H1 (cell line): ENCODE data around the gene SMIM17. TPM values are rescaled to one million over a fixed set of nuclear protein-coding genes. Genes with fewer than 3 reads are reported as not detected.

Source experiments
- CTCF ChIA-PET: fragments of 300-600 bp; sonication (Branson Sonifier 250); formaldehyde crosslinking; loops from one replicate; lab custom pipeline; 2021; ENCODE audit not compliant: partially characterized antibody; lab: Charles Lee
- POLR2A ChIA-PET: fragments of 300-600 bp; sonication (Branson Sonifier 250); formaldehyde crosslinking; loops from one replicate; lab custom pipeline; 2021; ENCODE audit warnings: inconsistent platforms; ENCODE audit not compliant: partially characterized antibody; lab: Charles Lee
- DNase-seq, 2 experiments: peaks; one replicate each; pipeline versions ENCODE4 v3.0.0 to v3.0.0-alpha.2; 2010 to 2022; ENCODE audit warnings: low spot score in 2 of 2, low read depth in 1 of 2, mixed read lengths in 1 of 2
- FAIRE-seq: peaks from 2 replicates; lab custom pipeline; 2011; peaks lifted over from hg19 to GRCh38; lab: Jason Lieb, UNC
- H2AFZ ChIP-seq: 2 replicates; pipeline ENCODE4 v1.8.1; 2012; ENCODE audit warnings: low read length, inconsistent platforms
- H2AK5ac ChIP-seq: 2 replicates; pipeline ENCODE4 v1.6.1; 2013; ENCODE audit warnings: low read depth, low read length
- H2BK120ac ChIP-seq: replicated peaks from 2 replicates; pipeline ENCODE3; 2013; ENCODE audit warnings: low read depth, low read length, inconsistent platforms
- H2BK12ac ChIP-seq: 2 replicates; pipeline ENCODE4 v1.6.1; 2013; ENCODE audit warnings: low read depth, low read length
- H2BK15ac ChIP-seq: 2 replicates; pipeline ENCODE4 v1.6.1; 2013; ENCODE audit warnings: low read length
- H2BK20ac ChIP-seq: 2 replicates; pipeline ENCODE4 v1.6.1; 2013; ENCODE audit warnings: low read length
- H2BK5ac ChIP-seq: 2 replicates; pipeline ENCODE4 v1.6.1; 2013; ENCODE audit warnings: low read depth, low read length
- H3K14ac ChIP-seq: 2 replicates; pipeline ENCODE4 v1.6.1; 2013; ENCODE audit warnings: inconsistent platforms; ENCODE audit not compliant: insufficient read length
- H3K18ac ChIP-seq: 2 replicates; pipeline ENCODE4 v1.6.1; 2013; ENCODE audit warnings: low read length; ENCODE audit errors: extremely low read depth
- H3K23ac ChIP-seq: 2 replicates; pipeline ENCODE4 v1.6.1; 2013; ENCODE audit warnings: inconsistent platforms; ENCODE audit not compliant: insufficient read length
- H3K23me2 ChIP-seq: 2 replicates; pipeline ENCODE4 v1.6.1; 2013; ENCODE audit warnings: low read depth, low read length
- H3K27ac ChIP-seq: 2 replicates; pipeline ENCODE4 v1.6.1; 2011; ENCODE audit warnings: low read depth, low read length, inconsistent platforms
- H3K27me3 ChIP-seq, 4 experiments: replicated peaks in 1 of 4; 1 replicate in 1 of 4; 2 replicates in 3 of 4; pipeline versions ENCODE4 v1.6.1 to v1.8.1; 2011 to 2013; ENCODE audit warnings: low read length in 3 of 4, mild to moderate bottlenecking in 3 of 4, inconsistent platforms in 2 of 4, mixed read lengths in 2 of 4, moderate library complexity in 1 of 4; ENCODE audit not compliant: control insufficient read depth in 3 of 4, insufficient read depth in 3 of 4; ENCODE audit errors: extremely low read depth in 1 of 4
- H3K36me3 ChIP-seq, 4 experiments: 2 replicates each; pipeline versions ENCODE4 v1.6.1 to v1.8.1; 2011 to 2013; ENCODE audit warnings: mild to moderate bottlenecking in 4 of 4, low read length in 3 of 4, moderate library complexity in 2 of 4, control low read depth in 1 of 4, inconsistent platforms in 1 of 4; ENCODE audit not compliant: insufficient read depth in 4 of 4, control insufficient read depth in 2 of 4
- H3K4ac ChIP-seq: replicated peaks from 2 replicates; pipeline ENCODE3; 2013; ENCODE audit warnings: low read length, low read depth, mixed read lengths, inconsistent platforms; ENCODE audit not compliant: insufficient read length
- H3K4me1 ChIP-seq, 4 experiments: replicated peaks in 1 of 4; 1 replicate in 1 of 4; 2 replicates in 3 of 4; pipeline versions ENCODE4 v1.6.1 to v1.8.1; 2011 to 2013; ENCODE audit warnings: low read length in 3 of 4, inconsistent platforms in 2 of 4, mixed read lengths in 1 of 4; ENCODE audit not compliant: insufficient read depth in 4 of 4, control insufficient read depth in 3 of 4
- H3K4me2 ChIP-seq, 2 experiments: 2 replicates each; pipeline versions ENCODE4 v1.6.1 to v1.8.1; 2011 to 2013; ENCODE audit warnings: low read depth in 2 of 2, low read length in 2 of 2, control low read depth in 1 of 2, inconsistent platforms in 1 of 2, mild to moderate bottlenecking in 1 of 2; ENCODE audit not compliant: insufficient read depth in 1 of 2
- H3K4me3 ChIP-seq, 4 experiments: fragments of 200-600, 300-600 bp in 1 of 4; sonication (generic), shearing (Covaris generic), sonication (Bioruptor Twin) in 1 of 4; 2 replicates each; pipeline versions ENCODE4 v1.5.1 to v1.8.1; 2011 to 2016; ENCODE audit warnings: low read length in 4 of 4, low read depth in 3 of 4, control low read depth in 2 of 4, inconsistent platforms in 2 of 4, mild to moderate bottlenecking in 2 of 4, mixed read lengths in 1 of 4, moderate library complexity in 1 of 4; ENCODE audit not compliant: insufficient read depth in 2 of 4; ENCODE audit errors: extremely low read depth in 1 of 4
- H3K56ac ChIP-seq: replicated peaks from 2 replicates; pipeline ENCODE3; 2013; ENCODE audit warnings: low read depth, mild to moderate bottlenecking, mixed read lengths, low read length, inconsistent platforms; ENCODE audit not compliant: insufficient read length
- H3K79me1 ChIP-seq: 2 replicates; pipeline ENCODE4 v1.6.1; 2013; ENCODE audit warnings: low read depth, low read length, control low read depth
- H3K79me2 ChIP-seq, 2 experiments: 2 replicates each; pipeline versions ENCODE4 v1.6.1 to v1.8.1; 2012 to 2013; ENCODE audit warnings: low read length in 2 of 2, mild to moderate bottlenecking in 2 of 2, inconsistent platforms in 1 of 2; ENCODE audit not compliant: insufficient read depth in 2 of 2, control insufficient read depth in 1 of 2
- H3K9ac ChIP-seq, 4 experiments: replicated peaks in 1 of 4; 1 replicate in 1 of 4; 2 replicates in 3 of 4; pipeline versions ENCODE4 v1.6.1 to v1.8.1; 2011 to 2013; ENCODE audit warnings: low read depth in 3 of 4, low read length in 3 of 4, control low read depth in 2 of 4, mild to moderate bottlenecking in 2 of 4, moderate library complexity in 2 of 4, inconsistent platforms in 1 of 4; ENCODE audit errors: extremely low read depth in 1 of 4
- H3K9me3 ChIP-seq, 2 experiments: 2 replicates each; pipeline versions ENCODE4 v1.6.1 to v1.8.1; 2012 to 2013; ENCODE audit warnings: mild to moderate bottlenecking in 2 of 2, moderate library complexity in 2 of 2, control low read depth in 1 of 2, inconsistent platforms in 1 of 2, low read depth in 1 of 2, low read length in 1 of 2, mixed read lengths in 1 of 2; ENCODE audit not compliant: insufficient read depth in 2 of 2
- H4K20me1 ChIP-seq, 2 experiments: replicated peaks in 1 of 2; 2 replicates each; pipeline versions ENCODE3 to v1.8.1; 2011 to 2013; ENCODE audit warnings: inconsistent platforms in 2 of 2, low read length in 2 of 2, mild to moderate bottlenecking in 1 of 2; ENCODE audit not compliant: insufficient read depth in 2 of 2, control insufficient read depth in 1 of 2
- H4K5ac ChIP-seq: 2 replicates; pipeline ENCODE4 v1.6.1; 2013; ENCODE audit warnings: low read length, low read depth, mixed read lengths, inconsistent platforms; ENCODE audit not compliant: insufficient read length
- H4K8ac ChIP-seq: 2 replicates; pipeline ENCODE4 v1.8.0; 2013; ENCODE audit warnings: mild to moderate bottlenecking, moderate library complexity, low read length, inconsistent platforms; ENCODE audit not compliant: insufficient read depth; ENCODE audit errors: extremely low read depth
- H4K91ac ChIP-seq: replicated peaks from 2 replicates; pipeline ENCODE3; 2013; ENCODE audit warnings: low read length, mixed read lengths, inconsistent platforms; ENCODE audit not compliant: insufficient read length
- ATF2 ChIP-seq: IDR thresholded peaks from 2 replicates; pipeline ENCODE4 v1.6.1; 2012; ENCODE audit warnings: low read length, inconsistent platforms
- EP300 ChIP-seq, 2 experiments: IDR thresholded peaks; 1 replicate in 1 of 2; 2 replicates in 1 of 2; pipeline ENCODE4 v1.6.1; 2011 to 2012; ENCODE audit warnings: low read depth in 2 of 2, low read length in 2 of 2, mild to moderate bottlenecking in 2 of 2, borderline replicate concordance in 1 of 2, inconsistent platforms in 1 of 2, moderate library complexity in 1 of 2
- JUND ChIP-seq: IDR thresholded peaks from 2 replicates; pipeline ENCODE4 v1.6.1; 2011; ENCODE audit warnings: mild to moderate bottlenecking, improper control_type of control experiment, low read length
- KDM5A ChIP-seq: fragments of 200-600 bp; IDR thresholded peaks from 2 replicates; pipeline ENCODE4 v1.7.1; 2012; ENCODE audit warnings: mild to moderate bottlenecking, low read length, inconsistent platforms, mixed read lengths
- MAFK ChIP-seq: IDR thresholded peaks from 2 replicates; pipeline ENCODE4 v1.6.1; 2012; ENCODE audit warnings: low read depth, mild to moderate bottlenecking, improper control_type of control experiment, low read length
- POLR2A ChIP-seq, 2 experiments: IDR thresholded peaks; 1 replicate in 1 of 2; 2 replicates in 1 of 2; pipeline ENCODE4 v1.6.1; 2011; ENCODE audit warnings: low read depth in 2 of 2, low read length in 2 of 2, mild to moderate bottlenecking in 2 of 2; ENCODE audit errors: control extremely low read depth in 1 of 2
- POU5F1 ChIP-seq: IDR thresholded peaks from 2 replicates; pipeline ENCODE4 v1.6.1; 2011; ENCODE audit warnings: low read depth, mild to moderate bottlenecking, low read length, moderate library complexity
- RBBP5 ChIP-seq: IDR thresholded peaks from 2 replicates; pipeline ENCODE4 v1.7.1; 2012; ENCODE audit warnings: low read depth, mild to moderate bottlenecking, inconsistent platforms, low read length, moderate library complexity, borderline replicate concordance
- RNF2 ChIP-seq: fragments of 200-900, 300-1000 bp; sonication (generic); IDR thresholded peaks from 2 replicates; pipeline ENCODE4 v1.7.1; 2016; ENCODE audit warnings: borderline replicate concordance, low read depth, mild to moderate bottlenecking, antibody characterized with exemption, low read length; ENCODE audit not compliant: poor library complexity, severe bottlenecking; ENCODE audit errors: missing control alignments
- SIRT6 ChIP-seq: IDR thresholded peaks from one replicate; pipeline ENCODE4 v1.7.1; 2012; ENCODE audit warnings: low read length, inconsistent platforms
- SIX5 ChIP-seq: IDR thresholded peaks from 2 replicates; pipeline ENCODE4 v1.6.1; 2011; ENCODE audit warnings: mild to moderate bottlenecking, low read depth, low read length
- SP1 ChIP-seq: IDR thresholded peaks from 2 replicates; pipeline ENCODE4 v1.6.1; 2011; ENCODE audit warnings: low read depth, low read length
- WGBS, 2 experiments: shearing (Covaris generic) in 1 of 2; methylation state at CpG; one replicate each; pipeline versions ENCODE4 v1.1.6 to v1.1.7; 2013 to 2015; ENCODE audit warnings: low lambda C conversion rate in 2 of 2, mixed read lengths in 2 of 2, inconsistent platforms in 1 of 2, low coverage in 1 of 2, missing lambda C conversion rate in 1 of 2; ENCODE audit not compliant: insufficient replicate concordance in 2 of 2, insufficient coverage in 1 of 2, insufficient read length in 1 of 2; ENCODE audit errors: extremely low coverage in 1 of 2, missing lambda C conversion rate in 1 of 2; 5-methylcytosine and 5-hydroxymethylcytosine counted together
- polyA plus RNA-seq, 7 experiments: library from polyadenylated mRNA; depleted of rRNA in 3 of 7; stranded (reverse) in 5 of 7; unstranded in 2 of 7; fragments of >200 nt in 5 of 7; fragments of 200-250 nt in 2 of 7; gene quantifications; 1 replicate in 5 of 7; 2 replicates in 1 of 7; 4 replicates in 1 of 7; pipeline versions ENCODE4 v1.2.1 to v1.2.3, GENCODE V29; 2011 to 2013; ENCODE audit warnings: missing spikeins in 2 of 7, mixed read lengths in 2 of 7
- total RNA-seq: library from RNA; stranded (reverse); fragmentation: NEBNext Ultra II Directional; extraction: Animal tissue kit (Norgen Biotek cat#: 25700); gene quantifications from 2 replicates; pipeline ENCODE4 v1.2.1, GENCODE V29; 2021

SMIM17 gene
- total and polyA plus RNA-seq, 2 of the 8 experiments (the other 6 are each of a cell fraction or from before 2014, with no cell fraction given): 0.06 TPM; not detected in 1

DNA sequence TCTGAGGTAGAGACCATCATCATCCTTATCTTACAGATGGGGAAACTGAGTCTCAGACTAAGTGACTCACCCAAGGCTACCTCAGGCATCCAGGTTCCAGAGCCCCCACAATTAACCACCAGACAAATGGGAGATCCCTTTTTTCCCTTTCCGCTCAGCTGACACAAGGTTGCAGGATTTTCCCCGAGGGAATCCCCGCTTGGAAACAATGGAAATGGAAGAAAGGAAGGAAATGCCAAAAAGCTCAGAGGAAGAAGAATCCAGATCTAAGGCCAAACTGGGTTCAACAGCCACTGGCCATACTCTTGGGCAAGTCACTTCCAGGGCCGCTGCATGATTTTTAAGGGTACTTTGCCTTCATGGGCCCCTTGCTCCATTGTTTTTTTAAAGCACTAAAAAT is 46.3 kb upstream of the SMIM17 start:
- H3K9me3 ChIP-seq: 0 out of 4 replicates have a peak, but pooled peaks cover 0 to 5% of the 10 kb centered on the region in 2 experiments
- peaks cover 0 to 6% of the 10 kb centered on the region in 2 experiments for H4K20me1 ChIP-seq
- H4K5ac ChIP-seq: no peak overlapping the region
- 86% methylated on average over 4 of the region's 4 CpGs; no CpG with 5 or more reads in 1 of the 2 experiments for WGBS, 2 experiments
- no peak overlapping the region for H4K91ac ChIP-seq
- no peak overlapping the region for H3K18ac ChIP-seq
- H2AFZ ChIP-seq: no peak overlapping the region
- H3K27ac ChIP-seq: no peak overlapping the region
- H3K14ac ChIP-seq: no peak overlapping the region
- no peak overlapping the region for H3K4ac ChIP-seq
- ChIA-PET CTCF (no interaction called here), POLR2A (no interaction called here)
- H2BK5ac ChIP-seq: no peak overlapping the region
- H3K23me2 ChIP-seq: peaks cover 14% of the 10 kb centered on the region
- peaks cover 0 to 8% (median 3%) of the 10 kb centered on the region in 4 experiments; a peak in 5 of 8 replicates for H3K36me3 ChIP-seq
- no peak overlapping the region for H3K56ac ChIP-seq
- no peak overlapping the region for H4K8ac ChIP-seq
- peaks cover 0 to 29% of the 10 kb centered on the region in 2 experiments; a peak in 2 of 4 replicates for H3K79me2 ChIP-seq
- peaks cover 0 to 3% (median 1%) of the 10 kb centered on the region in 4 experiments; a peak in 2 of 7 replicates for H3K4me1 ChIP-seq
- no peak overlapping the region for H2AK5ac ChIP-seq
- H3K27me3 ChIP-seq: no peaks in the 10 kb centered on the region
- no peak overlapping the region for H3K23ac ChIP-seq
- no peak overlapping the region for H2BK20ac ChIP-seq
- H2BK120ac ChIP-seq: no peak overlapping the region
- DNase-seq (no peak), FAIRE-seq (no peak)
- peak overlapping the region in 1 of 4 experiments; percentile 76; a peak in 2 of 8 replicates for H3K4me3 ChIP-seq
- H3K79me1 ChIP-seq: peaks cover 10% of the 10 kb centered on the region
- H2BK12ac ChIP-seq: no peak overlapping the region
- TF ChIP-seq KDM5A: no peak
- no peak for TF ChIP-seq ATF2
- no peak for TF ChIP-seq JUND
- TF ChIP-seq RNF2: no peak
- no peak for TF ChIP-seq SIX5
- TF ChIP-seq SP1: no peak
- TF ChIP-seq POLR2A (IDR thresholded peaks at IDR 0.05; ENCODE audit: control extremely low read depth in 1 of 2, low read depth in 2 of 2, low read length in 2 of 2): no peak
- no peak for TF ChIP-seq MAFK
- TF ChIP-seq EP300 (IDR thresholded peaks at IDR 0.05; ENCODE audit: borderline replicate concordance in 1 of 2, low read depth in 2 of 2, low read length in 2 of 2): no peak
- TF ChIP-seq POU5F1: no peak
- no peak for TF ChIP-seq SIRT6
- no peak for TF ChIP-seq RBBP5
- H2BK15ac ChIP-seq: no peak overlapping the region
- peak overlapping the region in 1 of 2 experiments; percentile 99; a peak in 1 of 4 replicates for H3K4me2 ChIP-seq
- no peak overlapping the region for H3K9ac ChIP-seq
